H1 (cell line): ENCODE results near the gene SRP14. TPM values are rescaled to one million over a fixed set of nuclear protein-coding genes. Genes with fewer than 3 reads are reported as not detected.

Experiments used
- CTCF ChIA-PET: fragments of 300-600 bp; sonication (Branson Sonifier 250); formaldehyde crosslinking; loops from one replicate; lab custom pipeline; 2021; ENCODE audit not compliant: partially characterized antibody; lab: Charles Lee
- POLR2A ChIA-PET: fragments of 300-600 bp; sonication (Branson Sonifier 250); formaldehyde crosslinking; loops from one replicate; lab custom pipeline; 2021; ENCODE audit warnings: inconsistent platforms; ENCODE audit not compliant: partially characterized antibody; lab: Charles Lee
- DNase-seq, 2 experiments: peaks; one replicate each; pipeline versions ENCODE4 v3.0.0 to v3.0.0-alpha.2; 2010 to 2022; ENCODE audit warnings: low spot score in 2 of 2, low read depth in 1 of 2, mixed read lengths in 1 of 2
- FAIRE-seq: peaks from 2 replicates; lab custom pipeline; 2011; peaks lifted over from hg19 to GRCh38; lab: Jason Lieb, UNC
- H2AFZ ChIP-seq: 2 replicates; pipeline ENCODE4 v1.8.1; 2012; ENCODE audit warnings: low read length, inconsistent platforms
- H2AK5ac ChIP-seq: 2 replicates; pipeline ENCODE4 v1.6.1; 2013; ENCODE audit warnings: low read depth, low read length
- H2BK120ac ChIP-seq: replicated peaks from 2 replicates; pipeline ENCODE3; 2013; ENCODE audit warnings: low read depth, low read length, inconsistent platforms
- H2BK12ac ChIP-seq: 2 replicates; pipeline ENCODE4 v1.6.1; 2013; ENCODE audit warnings: low read depth, low read length
- H2BK15ac ChIP-seq: 2 replicates; pipeline ENCODE4 v1.6.1; 2013; ENCODE audit warnings: low read length
- H2BK20ac ChIP-seq: 2 replicates; pipeline ENCODE4 v1.6.1; 2013; ENCODE audit warnings: low read length
- H2BK5ac ChIP-seq: 2 replicates; pipeline ENCODE4 v1.6.1; 2013; ENCODE audit warnings: low read depth, low read length
- H3K14ac ChIP-seq: 2 replicates; pipeline ENCODE4 v1.6.1; 2013; ENCODE audit warnings: inconsistent platforms; ENCODE audit not compliant: insufficient read length
- H3K18ac ChIP-seq: 2 replicates; pipeline ENCODE4 v1.6.1; 2013; ENCODE audit warnings: low read length; ENCODE audit errors: extremely low read depth
- H3K23ac ChIP-seq: 2 replicates; pipeline ENCODE4 v1.6.1; 2013; ENCODE audit warnings: inconsistent platforms; ENCODE audit not compliant: insufficient read length
- H3K23me2 ChIP-seq: 2 replicates; pipeline ENCODE4 v1.6.1; 2013; ENCODE audit warnings: low read depth, low read length
- H3K27ac ChIP-seq: 2 replicates; pipeline ENCODE4 v1.6.1; 2011; ENCODE audit warnings: low read depth, low read length, inconsistent platforms
- H3K27me3 ChIP-seq, 4 experiments: replicated peaks in 1 of 4; 1 replicate in 1 of 4; 2 replicates in 3 of 4; pipeline versions ENCODE4 v1.6.1 to v1.8.1; 2011 to 2013; ENCODE audit warnings: low read length in 3 of 4, mild to moderate bottlenecking in 3 of 4, inconsistent platforms in 2 of 4, mixed read lengths in 2 of 4, moderate library complexity in 1 of 4; ENCODE audit not compliant: control insufficient read depth in 3 of 4, insufficient read depth in 3 of 4; ENCODE audit errors: extremely low read depth in 1 of 4
- H3K36me3 ChIP-seq, 4 experiments: 2 replicates each; pipeline versions ENCODE4 v1.6.1 to v1.8.1; 2011 to 2013; ENCODE audit warnings: mild to moderate bottlenecking in 4 of 4, low read length in 3 of 4, moderate library complexity in 2 of 4, control low read depth in 1 of 4, inconsistent platforms in 1 of 4; ENCODE audit not compliant: insufficient read depth in 4 of 4, control insufficient read depth in 2 of 4
- H3K4ac ChIP-seq: replicated peaks from 2 replicates; pipeline ENCODE3; 2013; ENCODE audit warnings: low read length, low read depth, mixed read lengths, inconsistent platforms; ENCODE audit not compliant: insufficient read length
- H3K4me1 ChIP-seq, 4 experiments: replicated peaks in 1 of 4; 1 replicate in 1 of 4; 2 replicates in 3 of 4; pipeline versions ENCODE4 v1.6.1 to v1.8.1; 2011 to 2013; ENCODE audit warnings: low read length in 3 of 4, inconsistent platforms in 2 of 4, mixed read lengths in 1 of 4; ENCODE audit not compliant: insufficient read depth in 4 of 4, control insufficient read depth in 3 of 4
- H3K4me2 ChIP-seq, 2 experiments: 2 replicates each; pipeline versions ENCODE4 v1.6.1 to v1.8.1; 2011 to 2013; ENCODE audit warnings: low read depth in 2 of 2, low read length in 2 of 2, control low read depth in 1 of 2, inconsistent platforms in 1 of 2, mild to moderate bottlenecking in 1 of 2; ENCODE audit not compliant: insufficient read depth in 1 of 2
- H3K4me3 ChIP-seq, 4 experiments: fragments of 200-600, 300-600 bp in 1 of 4; sonication (generic), shearing (Covaris generic), sonication (Bioruptor Twin) in 1 of 4; 2 replicates each; pipeline versions ENCODE4 v1.5.1 to v1.8.1; 2011 to 2016; ENCODE audit warnings: low read length in 4 of 4, low read depth in 3 of 4, control low read depth in 2 of 4, inconsistent platforms in 2 of 4, mild to moderate bottlenecking in 2 of 4, mixed read lengths in 1 of 4, moderate library complexity in 1 of 4; ENCODE audit not compliant: insufficient read depth in 2 of 4; ENCODE audit errors: extremely low read depth in 1 of 4
- H3K56ac ChIP-seq: replicated peaks from 2 replicates; pipeline ENCODE3; 2013; ENCODE audit warnings: low read depth, mild to moderate bottlenecking, mixed read lengths, low read length, inconsistent platforms; ENCODE audit not compliant: insufficient read length
- H3K79me1 ChIP-seq: 2 replicates; pipeline ENCODE4 v1.6.1; 2013; ENCODE audit warnings: low read depth, low read length, control low read depth
- H3K79me2 ChIP-seq, 2 experiments: 2 replicates each; pipeline versions ENCODE4 v1.6.1 to v1.8.1; 2012 to 2013; ENCODE audit warnings: low read length in 2 of 2, mild to moderate bottlenecking in 2 of 2, inconsistent platforms in 1 of 2; ENCODE audit not compliant: insufficient read depth in 2 of 2, control insufficient read depth in 1 of 2
- H3K9ac ChIP-seq, 4 experiments: replicated peaks in 1 of 4; 1 replicate in 1 of 4; 2 replicates in 3 of 4; pipeline versions ENCODE4 v1.6.1 to v1.8.1; 2011 to 2013; ENCODE audit warnings: low read depth in 3 of 4, low read length in 3 of 4, control low read depth in 2 of 4, mild to moderate bottlenecking in 2 of 4, moderate library complexity in 2 of 4, inconsistent platforms in 1 of 4; ENCODE audit errors: extremely low read depth in 1 of 4
- H3K9me3 ChIP-seq, 2 experiments: 2 replicates each; pipeline versions ENCODE4 v1.6.1 to v1.8.1; 2012 to 2013; ENCODE audit warnings: mild to moderate bottlenecking in 2 of 2, moderate library complexity in 2 of 2, control low read depth in 1 of 2, inconsistent platforms in 1 of 2, low read depth in 1 of 2, low read length in 1 of 2, mixed read lengths in 1 of 2; ENCODE audit not compliant: insufficient read depth in 2 of 2
- H4K20me1 ChIP-seq, 2 experiments: replicated peaks in 1 of 2; 2 replicates each; pipeline versions ENCODE3 to v1.8.1; 2011 to 2013; ENCODE audit warnings: inconsistent platforms in 2 of 2, low read length in 2 of 2, mild to moderate bottlenecking in 1 of 2; ENCODE audit not compliant: insufficient read depth in 2 of 2, control insufficient read depth in 1 of 2
- H4K5ac ChIP-seq: 2 replicates; pipeline ENCODE4 v1.6.1; 2013; ENCODE audit warnings: low read length, low read depth, mixed read lengths, inconsistent platforms; ENCODE audit not compliant: insufficient read length
- H4K8ac ChIP-seq: 2 replicates; pipeline ENCODE4 v1.8.0; 2013; ENCODE audit warnings: mild to moderate bottlenecking, moderate library complexity, low read length, inconsistent platforms; ENCODE audit not compliant: insufficient read depth; ENCODE audit errors: extremely low read depth
- H4K91ac ChIP-seq: replicated peaks from 2 replicates; pipeline ENCODE3; 2013; ENCODE audit warnings: low read length, mixed read lengths, inconsistent platforms; ENCODE audit not compliant: insufficient read length
- CBX8 ChIP-seq: fragments of 300-800, 300-1000 bp; sonication (generic); IDR thresholded peaks from 2 replicates; pipeline ENCODE4 v1.7.1; 2016; ENCODE audit warnings: low read depth, low read length, borderline replicate concordance
- CHD1 ChIP-seq: IDR thresholded peaks from 2 replicates; pipeline ENCODE4 v1.6.1; 2012; ENCODE audit warnings: low read depth, low read length, improper control_type of control experiment
- CHD2 ChIP-seq: IDR thresholded peaks from 2 replicates; pipeline ENCODE4 v1.6.1; 2012; ENCODE audit warnings: low read length, improper control_type of control experiment
- FOSL1 ChIP-seq: IDR thresholded peaks from 2 replicates; pipeline ENCODE4 v1.6.1; 2011; ENCODE audit warnings: mild to moderate bottlenecking, low read depth, low read length, moderate library complexity; ENCODE audit not compliant: insufficient read depth
- KDM5A ChIP-seq: fragments of 200-600 bp; IDR thresholded peaks from 2 replicates; pipeline ENCODE4 v1.7.1; 2012; ENCODE audit warnings: mild to moderate bottlenecking, low read length, inconsistent platforms, mixed read lengths
- PHF8 ChIP-seq: fragments of 200-600 bp; sonication (generic); conservative IDR thresholded peaks from 2 replicates; pipeline ENCODE4 v1.7.1; 2012; ENCODE audit warnings: low read depth, mild to moderate bottlenecking, inconsistent platforms, low read length, moderate library complexity
- POLR2A ChIP-seq, 2 experiments: IDR thresholded peaks; 1 replicate in 1 of 2; 2 replicates in 1 of 2; pipeline ENCODE4 v1.6.1; 2011; ENCODE audit warnings: low read depth in 2 of 2, low read length in 2 of 2, mild to moderate bottlenecking in 2 of 2; ENCODE audit errors: control extremely low read depth in 1 of 2
- POU5F1 ChIP-seq: IDR thresholded peaks from 2 replicates; pipeline ENCODE4 v1.6.1; 2011; ENCODE audit warnings: low read depth, mild to moderate bottlenecking, low read length, moderate library complexity
- RBBP5 ChIP-seq: IDR thresholded peaks from 2 replicates; pipeline ENCODE4 v1.7.1; 2012; ENCODE audit warnings: low read depth, mild to moderate bottlenecking, inconsistent platforms, low read length, moderate library complexity, borderline replicate concordance
- SP4 ChIP-seq: IDR thresholded peaks from 2 replicates; pipeline ENCODE4 v1.6.1; 2012; ENCODE audit warnings: low read length, inconsistent platforms
- SUZ12 ChIP-seq: fragments of 200-600 bp; sonication (generic); IDR thresholded peaks from 2 replicates; pipeline ENCODE4 v1.6.1; 2012; ENCODE audit warnings: mild to moderate bottlenecking, inconsistent platforms, low read length, moderate library complexity, mixed read lengths
- TCF12 ChIP-seq: IDR thresholded peaks from 2 replicates; pipeline ENCODE4 v1.6.1; 2011; ENCODE audit warnings: low read depth, mild to moderate bottlenecking, low read length
- YY1 ChIP-seq: IDR thresholded peaks from 2 replicates; pipeline ENCODE4 v1.6.1; 2011; ENCODE audit warnings: low read depth, mild to moderate bottlenecking, low read length
- WGBS, 2 experiments: shearing (Covaris generic) in 1 of 2; methylation state at CpG; one replicate each; pipeline versions ENCODE4 v1.1.6 to v1.1.7; 2013 to 2015; ENCODE audit warnings: low lambda C conversion rate in 2 of 2, mixed read lengths in 2 of 2, inconsistent platforms in 1 of 2, low coverage in 1 of 2, missing lambda C conversion rate in 1 of 2; ENCODE audit not compliant: insufficient replicate concordance in 2 of 2, insufficient coverage in 1 of 2, insufficient read length in 1 of 2; ENCODE audit errors: extremely low coverage in 1 of 2, missing lambda C conversion rate in 1 of 2; 5-methylcytosine and 5-hydroxymethylcytosine counted together
- polyA plus RNA-seq, 7 experiments: library from polyadenylated mRNA; depleted of rRNA in 3 of 7; stranded (reverse) in 5 of 7; unstranded in 2 of 7; fragments of >200 nt in 5 of 7; fragments of 200-250 nt in 2 of 7; gene quantifications; 1 replicate in 5 of 7; 2 replicates in 1 of 7; 4 replicates in 1 of 7; pipeline versions ENCODE4 v1.2.1 to v1.2.3, GENCODE V29; 2011 to 2013; ENCODE audit warnings: missing spikeins in 2 of 7, mixed read lengths in 2 of 7
- total RNA-seq: library from RNA; stranded (reverse); fragmentation: NEBNext Ultra II Directional; extraction: Animal tissue kit (Norgen Biotek cat#: 25700); gene quantifications from 2 replicates; pipeline ENCODE4 v1.2.1, GENCODE V29; 2021
- TF ChIP-seq, protein P1 (sequence below): IDR thresholded peaks from 2 replicates; pipeline ENCODE4 v1.6.1; 2012; ENCODE audit warnings: inconsistent platforms

Gene SRP14
- total and polyA plus RNA-seq, 2 of the 8 experiments (the other 6 are each of a cell fraction or from before 2014, with no cell fraction given): 186 to 223 TPM

GRCh38 chr15:40070608-40071218 is 31.7 kb upstream of the SRP14 start:
- peaks cover 0 to 17% (median 10%) of the 10 kb centered on the region in 4 experiments; a peak in 6 of 7 replicates for H3K4me1 ChIP-seq
- no peak overlapping the region for H2BK12ac ChIP-seq
- no peak overlapping the region for H3K4me2 ChIP-seq
- H2BK15ac ChIP-seq: no peak overlapping the region
- H4K91ac ChIP-seq: no peak overlapping the region
- no peak overlapping the region for H2AFZ ChIP-seq
- H3K27me3 ChIP-seq: no peaks in the 10 kb centered on the region; a peak in 1 of 7 replicates
- no peak overlapping the region for H3K4me3 ChIP-seq
- no peak overlapping the region for H2BK120ac ChIP-seq
- no peak overlapping the region for H3K18ac ChIP-seq
- no peak overlapping the region for H2BK5ac ChIP-seq
- no peak overlapping the region for H4K8ac ChIP-seq
- no peaks in the 10 kb centered on the region for H3K23me2 ChIP-seq
- WGBS, 2 experiments: 92% methylated on average over 8 of the region's 8 CpGs; no CpG with 5 or more reads in 1 of the 2 experiments
- no peak overlapping the region for H4K5ac ChIP-seq
- no peaks in the 10 kb centered on the region for H4K20me1 ChIP-seq
- no peaks in the 10 kb centered on the region for H3K9me3 ChIP-seq
- H3K56ac ChIP-seq: no peak overlapping the region
- FAIRE-seq: no peak
- POLR2A ChIA-PET: interaction anchor here (0.7 to 1.2 kb wide), 3 partner anchors 31 to 191 kb away, joined by 3 to 6 read pairs (median 3); no protein-coding TSS in a partner anchor
- CTCF ChIA-PET: interaction anchor here (1.0 to 10.5 kb wide), 5 partner anchors 11 to 204 kb away, joined by 3 to 113 read pairs (median 5); partner anchors contain the start of gene BMF
- no peaks in the 10 kb centered on the region for H3K79me2 ChIP-seq
- no peaks in the 10 kb centered on the region for H3K36me3 ChIP-seq
- no peak overlapping the region for H2AK5ac ChIP-seq
- no peak overlapping the region for H3K9ac ChIP-seq
- no peak overlapping the region for H3K14ac ChIP-seq
- no peaks in the 10 kb centered on the region for H3K79me1 ChIP-seq
- H3K4ac ChIP-seq: no peak overlapping the region
- DNase-seq: no peak
- no peak overlapping the region for H2BK20ac ChIP-seq
- no peak overlapping the region for H3K27ac ChIP-seq
- H3K23ac ChIP-seq: no peak overlapping the region
- TF ChIP-seq SUZ12 (no peak), RBBP5 (no peak), CHD2 (no peak), TCF12 (no peak), FOSL1 (no peak), PHF8 (no peak), YY1 (no peak), CBX8 (no peak), CHD1 (no peak), POLR2A (IDR thresholded peaks at IDR 0.05; ENCODE audit: control extremely low read depth in 1 of 2, low read depth in 2 of 2, low read length in 2 of 2) (no peak), SP4 (no peak), POU5F1 (no peak), KDM5A (no peak)
- TF ChIP-seq, protein P1, sequence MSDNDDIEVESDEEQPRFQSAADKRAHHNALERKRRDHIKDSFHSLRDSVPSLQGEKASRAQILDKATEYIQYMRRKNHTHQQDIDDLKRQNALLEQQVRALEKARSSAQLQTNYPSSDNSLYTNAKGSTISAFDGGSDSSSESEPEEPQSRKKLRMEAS: no peak
